Measurements from ENCODE around the gene GGT5.
"Not testable (repeated sequence)": the region's sequence is repeated elsewhere in the genome, so short reads cannot be mapped to it uniquely, and the experiment has no call there.

GGT5 gene

GRCh38 chr22:24245030-24245431 is at the start of gene GGT5:
Gene GGT5 (minus strand): TSS chr22:24245082. CDS start chr22:24244725, 357 bp downstream.
- not testable (repeated sequence) for DNase-seq

- DNase-seq = not testable (repeated sequence)
Measured at GRCh38 chr22:24292202-24292830, 47.4 kb upstream of the GGT5 start.

- no peak for DNase-seq
Measured at GRCh38 chr22:24291515-24292201, 46.8 kb upstream of the GGT5 start.

- no peak for DNase-seq
Measured at GRCh38 chr22:24290459-24290858, 45.6 kb upstream of the GGT5 start.

DNA sequence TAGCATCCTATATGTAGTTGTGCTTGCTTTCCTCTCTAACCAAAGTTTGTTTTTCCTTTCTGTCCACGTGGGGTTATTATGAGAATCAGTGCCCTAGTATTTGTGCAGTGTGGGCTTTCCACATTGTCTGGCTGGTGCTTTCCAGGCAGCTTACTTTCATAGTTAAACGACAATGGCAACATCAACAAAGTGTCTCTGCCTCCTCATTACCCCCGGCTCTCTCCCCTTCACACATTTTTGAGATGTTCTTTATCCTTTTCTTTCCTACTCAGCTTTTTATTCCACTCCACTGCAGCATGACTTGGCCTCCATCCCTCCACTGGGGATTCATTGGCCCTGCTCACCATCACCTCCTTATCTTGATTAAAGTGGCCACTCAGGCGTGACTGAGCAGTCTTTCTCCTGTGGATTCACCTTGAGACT is 44.9 kb upstream of the GGT5 start:
- DNase-seq = no peak

- no peak for DNase-seq
Measured at GRCh38 chr22:24289114-24289513, 44.2 kb upstream of the GGT5 start.

DNA sequence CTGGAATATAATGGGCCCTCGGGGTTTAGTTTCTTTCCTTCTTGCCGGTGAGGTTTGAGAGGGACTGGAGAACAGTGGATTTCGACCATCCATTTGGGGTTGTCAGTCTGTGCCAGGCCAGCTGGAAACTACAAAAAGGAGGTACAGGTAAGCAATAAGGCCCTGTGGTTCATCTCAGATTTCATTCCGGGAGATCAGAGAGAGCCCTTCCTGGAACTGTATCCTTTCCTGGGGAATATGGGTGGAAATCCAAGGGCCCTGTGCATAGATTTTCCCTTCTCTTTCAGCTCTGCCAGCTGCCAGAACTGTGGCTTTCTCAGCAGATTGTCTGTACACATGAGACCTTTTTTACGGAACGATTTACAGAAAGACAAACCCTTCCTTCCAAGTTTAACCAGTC is 42.9 kb upstream of the GGT5 start:
- DNase-seq = not testable (repeated sequence)

GRCh38 chr22:24287212-24287611 is 42.3 kb upstream of the GGT5 start:
- not testable (repeated sequence) for DNase-seq

- DNase-seq = no peak
Measured at GRCh38 chr22:24285245-24285644, 40.4 kb upstream of the GGT5 start.

DNA sequence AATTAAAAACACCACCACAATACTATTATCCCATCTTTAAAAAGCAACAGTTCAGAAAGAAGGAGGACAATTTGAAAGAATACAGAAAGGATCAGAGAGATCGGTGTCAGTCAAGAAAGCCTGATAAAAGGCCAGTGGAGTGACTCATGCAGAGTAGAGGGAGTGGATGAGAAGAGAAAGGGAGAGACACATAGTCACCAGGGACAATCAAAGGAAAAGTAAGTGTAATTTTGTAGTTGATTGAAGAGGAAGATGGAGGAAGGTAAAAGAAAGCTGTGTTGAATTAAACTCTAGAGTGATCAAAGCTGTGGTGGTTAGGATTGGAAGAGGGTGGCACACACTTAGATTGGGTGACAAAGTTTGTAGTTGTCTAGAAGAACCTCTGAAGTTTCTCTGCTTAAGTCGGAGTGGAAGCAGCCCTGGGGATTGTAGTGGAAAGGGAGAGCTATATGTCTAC is 39.9 kb upstream of the GGT5 start:
- DNase-seq = no peak

GRCh38 chr22:24282401-24282800 is 37.5 kb upstream of the GGT5 start:
- no peak for DNase-seq

DNA sequence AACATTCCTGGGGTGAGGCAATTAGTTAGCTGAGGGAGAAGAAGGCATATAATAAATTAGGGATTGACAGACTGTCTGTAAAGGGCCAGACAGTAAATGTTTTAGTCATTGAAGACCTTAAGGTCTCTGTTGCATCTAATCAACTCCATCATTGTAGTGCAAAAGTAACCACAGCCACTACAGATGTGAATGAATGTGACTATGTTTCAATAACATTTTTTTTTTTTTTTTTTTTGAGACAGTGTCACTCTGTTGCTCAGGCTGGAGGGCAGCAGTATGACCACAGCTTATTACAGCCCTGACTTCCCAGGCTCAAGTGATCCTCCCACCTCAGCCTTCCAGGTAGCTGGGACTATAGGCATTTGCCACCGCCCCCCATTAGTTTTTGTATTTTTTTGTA is 35.5 kb upstream of the GGT5 start:
- not testable (repeated sequence) for DNase-seq

GRCh38 chr22:24274696-24275405 is 30.0 kb upstream of the GGT5 start:
- not testable (repeated sequence) for DNase-seq

DNA sequence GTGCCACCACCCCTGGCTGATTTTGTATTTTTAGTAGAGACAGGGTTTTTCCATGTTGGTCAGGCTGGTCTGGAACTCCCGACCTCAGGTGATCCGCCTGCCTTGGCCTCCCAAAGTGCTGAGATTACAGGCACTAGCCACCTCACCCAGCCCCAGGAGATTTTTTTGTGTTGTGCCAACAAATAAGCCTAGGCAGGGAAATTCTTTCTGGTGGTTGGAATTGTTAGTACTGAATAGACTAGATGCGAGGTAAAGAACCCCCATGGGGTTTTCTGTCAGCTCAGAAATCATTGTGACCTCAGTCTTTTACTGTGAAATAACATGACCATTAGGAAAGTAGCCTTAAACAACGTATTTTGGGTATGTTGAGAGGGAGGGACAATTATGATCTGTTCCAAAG is 29.0 kb upstream of the GGT5 start:
- DNase-seq = not testable (repeated sequence)

DNA sequence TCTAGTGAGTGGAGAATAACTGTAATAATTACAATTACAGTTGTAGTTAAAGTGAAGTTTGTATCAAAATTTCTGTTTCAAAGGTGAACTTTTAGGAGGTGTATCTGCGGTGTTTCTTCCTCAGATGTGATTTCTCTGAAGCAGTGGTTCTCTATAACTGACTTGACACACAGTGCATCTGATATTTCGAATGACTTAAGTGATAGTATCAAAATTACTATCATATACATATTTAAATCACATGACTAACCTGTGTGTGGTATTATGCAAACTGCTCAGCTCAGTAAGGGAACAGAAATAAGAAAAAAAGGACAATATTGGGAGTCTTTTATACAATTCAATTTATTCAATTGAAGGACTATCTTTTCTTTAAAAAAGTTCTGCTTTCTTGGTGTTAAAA is 28.1 kb upstream of the GGT5 start:
- not testable (repeated sequence) for DNase-seq

DNA sequence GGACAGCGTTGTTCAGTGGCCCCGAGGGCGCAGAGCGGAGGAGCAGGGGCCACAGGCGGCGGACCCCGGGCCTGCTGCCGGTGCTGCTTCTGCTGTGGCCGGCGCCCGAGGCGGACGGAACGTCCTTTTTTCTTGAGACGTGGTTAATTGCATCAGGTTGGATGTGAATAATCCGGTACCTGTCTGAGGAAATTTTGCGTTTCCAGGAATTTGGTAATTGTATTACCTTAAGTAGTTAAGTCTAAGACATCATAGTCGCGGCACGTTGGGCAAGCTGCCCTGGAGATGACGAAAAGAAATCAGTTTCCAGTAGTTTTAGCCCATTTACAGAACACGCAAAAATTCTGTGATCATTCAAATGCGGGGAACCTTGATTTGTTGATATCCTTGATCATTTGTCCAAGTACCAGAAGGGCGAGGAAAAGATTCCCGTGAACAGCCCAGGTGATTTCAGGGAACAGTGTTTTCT is 26.5 kb upstream of the GGT5 start:
- no peak for DNase-seq

GRCh38 chr22:24270556-24271385 is 25.9 kb upstream of the GGT5 start, which contains the start of gene SPECC1L:
Gene SPECC1L (plus strand): TSS chr22:24270831. CDS start chr22:24302232, 31,401 bp downstream.
- DNase-seq = peak; percentile 35

DNA sequence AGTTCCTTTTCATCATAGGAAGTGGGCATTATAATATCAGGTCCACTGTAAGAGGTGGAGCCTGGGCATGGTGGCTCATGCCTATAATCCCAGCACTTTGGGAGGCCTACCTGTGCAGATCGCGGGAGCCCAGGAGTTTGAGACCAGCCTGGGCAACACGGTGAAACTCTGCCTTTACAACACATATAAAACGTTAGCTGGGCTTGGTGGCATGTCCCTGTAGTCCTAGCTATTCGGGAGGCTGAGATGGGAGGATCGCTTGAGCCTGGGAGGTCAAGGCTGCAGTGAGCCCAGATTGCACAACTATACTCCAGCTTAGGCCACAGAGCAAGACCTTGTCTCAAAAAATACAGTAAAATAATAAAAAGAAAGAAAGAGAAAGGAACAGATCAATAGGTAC is 21.6 kb upstream of the GGT5 start:
- DNase-seq = not testable (repeated sequence)

GRCh38 chr22:24265734-24266133 is 20.9 kb upstream of the GGT5 start:
- no peak for DNase-seq

GRCh38 chr22:24264329-24264896 is 19.5 kb upstream of the GGT5 start:
- DNase-seq = not testable (repeated sequence)

GRCh38 chr22:24263479-24263878 is 18.6 kb upstream of the GGT5 start:
- DNase-seq = not testable (repeated sequence)

GRCh38 chr22:24262185-24262749 is 17.4 kb upstream of the GGT5 start:
- DNase-seq = not testable (repeated sequence)
